HG03103 (cell line): ENCODE measurements around the gene KRTAP10-12.

Source experiments
- ATAC-seq: cut with Tn5 transposase; IDR thresholded peaks from one replicate; pipeline ENCODE4 v1.9.1; 2021; ENCODE audit warnings: low read depth; ENCODE audit not compliant: unreplicated experiment

KRTAP10-12 gene

DNA sequence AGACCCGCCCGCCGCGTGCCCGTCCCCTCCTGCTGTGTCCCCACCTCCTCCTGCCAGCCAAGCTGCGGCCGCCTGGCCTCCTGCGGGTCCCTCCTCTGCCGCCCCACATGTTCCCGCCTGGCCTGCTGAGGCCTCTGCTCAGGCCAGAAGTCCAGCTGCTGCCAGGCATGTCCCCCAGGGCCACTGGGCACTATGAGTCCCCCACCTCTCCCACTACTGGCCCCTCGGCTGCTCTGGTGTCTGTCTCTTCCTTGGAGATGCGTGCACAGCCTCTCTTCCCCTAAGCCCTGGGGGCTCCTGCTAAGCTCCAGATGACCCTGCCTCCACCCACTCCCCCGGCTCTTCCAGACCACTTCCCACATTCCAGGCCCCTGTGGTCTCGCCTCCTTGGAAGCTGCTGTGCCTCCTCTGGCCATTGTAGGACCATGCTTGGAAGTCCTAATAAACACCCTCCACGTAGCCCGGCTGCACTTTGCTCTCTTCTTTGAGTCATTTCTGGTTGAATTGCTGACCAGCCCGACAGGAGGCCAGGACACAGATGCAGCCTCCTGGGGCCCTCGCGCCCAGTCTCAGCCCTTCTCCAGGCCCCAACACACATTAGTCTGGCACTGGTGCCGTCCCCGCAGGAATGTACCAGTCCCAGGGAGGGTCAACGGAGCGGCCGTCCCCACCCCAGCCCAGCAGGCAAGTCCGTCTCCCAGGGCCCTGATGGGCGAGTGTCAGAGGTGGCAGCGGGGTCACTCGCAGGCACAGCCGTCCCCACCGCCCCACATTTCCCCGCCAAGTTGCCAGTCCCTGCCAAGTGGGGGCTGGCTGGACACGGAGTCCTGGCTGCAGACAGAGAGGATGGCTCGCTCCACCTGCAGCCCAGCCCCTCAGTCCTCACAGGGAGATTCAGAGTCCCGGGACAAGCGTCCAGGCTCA, 1.1 kb downstream of the KRTAP10-12 start:
- no peak for ATAC-seq

DNA sequence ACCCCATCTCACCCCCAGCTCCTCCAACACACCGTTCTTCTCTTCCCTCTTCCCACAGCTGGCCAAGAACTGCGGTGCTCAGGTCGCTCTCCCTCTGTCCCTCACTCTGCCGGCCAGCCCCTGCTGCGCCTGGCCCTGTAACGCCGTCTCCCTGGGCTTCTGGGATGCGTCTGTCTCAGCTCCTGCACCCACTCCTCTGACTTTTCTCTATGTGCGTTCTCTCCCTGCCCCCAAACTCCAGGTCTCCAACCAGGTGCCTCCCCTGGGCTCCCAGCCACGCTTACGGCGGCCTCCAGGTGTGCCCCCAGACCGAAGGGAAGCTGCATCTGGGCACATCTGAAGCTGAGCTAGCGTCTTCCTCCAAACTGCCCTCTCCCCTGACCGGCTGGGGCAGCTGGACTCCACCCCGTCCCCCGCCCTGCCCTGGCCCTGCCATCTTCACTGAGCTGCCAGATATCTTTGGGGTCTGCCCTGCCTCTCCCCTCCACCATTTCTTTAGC, 2.6 kb downstream of the KRTAP10-12 start:
- no peak for ATAC-seq

- ATAC-seq, result no peak
These were observed 3.4 kb downstream of the KRTAP10-12 start for GRCh38 chr21:44700101-44701022.

- no peak for ATAC-seq
These were observed 4.0 kb downstream of the KRTAP10-12 start for GRCh38 chr21:44701023-44701400.

- ATAC-seq, result no peak
These were observed 4.6 kb downstream of the KRTAP10-12 start for GRCh38 chr21:44701541-44701940.

GRCh38 chr21:44702111-44702972, 5.4 kb downstream of the KRTAP10-12 start:
- no peak for ATAC-seq

- ATAC-seq, result no peak
These were observed 6.2 kb downstream of the KRTAP10-12 start for GRCh38 chr21:44702973-44703730.

GRCh38 chr21:44703731-44704635, 7.0 kb downstream of the KRTAP10-12 start:
- ATAC-seq, result no peak

- ATAC-seq, result no peak
These were observed 7.6 kb downstream of the KRTAP10-12 start for GRCh38 chr21:44704636-44705001.

DNA sequence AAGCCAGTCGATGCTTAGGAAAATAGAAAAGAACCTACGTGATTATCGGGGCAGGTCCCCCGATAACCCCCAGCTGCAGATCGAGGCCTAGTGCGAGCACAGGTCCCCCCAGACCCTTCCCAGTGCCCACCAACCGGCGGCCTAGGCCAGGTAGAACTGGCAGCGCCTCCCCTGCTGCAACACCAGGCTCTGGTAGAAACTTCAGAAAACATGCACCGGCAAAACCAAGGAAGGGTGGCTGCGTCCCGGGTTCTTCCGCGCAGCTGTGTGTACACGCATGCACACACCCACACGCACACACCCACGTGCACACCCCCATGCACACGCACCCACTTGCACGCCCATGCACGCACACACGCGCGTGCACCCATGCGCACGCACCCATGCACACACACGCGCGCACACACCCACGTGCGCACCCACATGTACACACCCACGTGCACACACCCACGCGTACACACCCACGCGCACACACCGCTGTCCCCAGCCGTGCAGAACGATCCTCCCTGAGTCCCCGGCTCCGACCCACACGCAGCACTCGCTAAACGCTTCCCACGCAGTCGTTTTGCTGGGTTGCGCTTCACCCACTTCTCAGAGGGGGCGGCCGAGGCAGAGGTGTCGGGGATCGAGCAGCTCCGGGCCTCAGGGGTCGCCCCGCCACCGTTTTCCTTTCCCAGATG, 9.2 kb downstream of the KRTAP10-12 start:
- ATAC-seq, result no peak

DNA sequence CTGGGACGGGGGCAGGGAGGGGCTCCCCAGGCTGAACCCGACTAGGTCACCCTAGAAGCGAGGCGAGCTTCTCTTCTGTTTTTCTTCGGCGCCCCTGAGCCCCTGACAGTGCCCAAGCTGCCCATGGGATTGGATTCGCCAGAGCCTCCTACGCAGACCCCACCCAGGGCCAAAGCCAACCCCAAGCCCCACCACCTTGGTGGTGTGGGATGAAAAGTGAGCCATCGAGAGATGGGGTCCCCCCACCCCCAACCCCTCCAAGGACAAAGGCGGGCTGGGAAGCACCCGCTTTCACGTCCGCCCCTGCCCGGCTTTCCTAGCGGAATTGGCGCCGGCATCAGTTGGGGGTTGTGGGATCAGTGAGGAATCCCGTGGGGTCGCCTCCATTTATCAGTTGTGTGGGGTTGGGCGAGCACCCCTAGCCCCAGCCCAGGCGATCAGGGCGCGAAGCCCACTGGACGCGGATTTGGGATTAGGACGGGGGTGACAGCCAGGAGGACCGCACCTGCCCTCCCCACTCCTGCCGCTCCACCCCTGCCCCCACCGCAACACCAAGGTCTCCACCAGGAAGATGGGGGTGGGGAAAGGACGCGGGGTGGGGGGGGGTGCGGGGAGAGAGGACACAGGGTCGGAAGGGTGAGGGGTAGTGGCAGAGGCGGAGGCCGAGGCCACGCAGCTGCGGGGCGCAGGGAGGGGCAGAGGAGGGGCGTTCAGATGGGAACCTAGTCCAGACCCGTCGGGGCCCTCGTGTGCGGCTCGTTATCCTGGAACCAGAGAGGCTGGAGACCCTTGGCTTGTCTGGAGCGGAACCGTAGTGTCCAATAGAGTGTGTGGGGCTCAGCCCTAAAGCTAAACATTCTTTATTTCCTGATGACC, 10.0 kb downstream of the KRTAP10-12 start:
- ATAC-seq, result no peak

DNA sequence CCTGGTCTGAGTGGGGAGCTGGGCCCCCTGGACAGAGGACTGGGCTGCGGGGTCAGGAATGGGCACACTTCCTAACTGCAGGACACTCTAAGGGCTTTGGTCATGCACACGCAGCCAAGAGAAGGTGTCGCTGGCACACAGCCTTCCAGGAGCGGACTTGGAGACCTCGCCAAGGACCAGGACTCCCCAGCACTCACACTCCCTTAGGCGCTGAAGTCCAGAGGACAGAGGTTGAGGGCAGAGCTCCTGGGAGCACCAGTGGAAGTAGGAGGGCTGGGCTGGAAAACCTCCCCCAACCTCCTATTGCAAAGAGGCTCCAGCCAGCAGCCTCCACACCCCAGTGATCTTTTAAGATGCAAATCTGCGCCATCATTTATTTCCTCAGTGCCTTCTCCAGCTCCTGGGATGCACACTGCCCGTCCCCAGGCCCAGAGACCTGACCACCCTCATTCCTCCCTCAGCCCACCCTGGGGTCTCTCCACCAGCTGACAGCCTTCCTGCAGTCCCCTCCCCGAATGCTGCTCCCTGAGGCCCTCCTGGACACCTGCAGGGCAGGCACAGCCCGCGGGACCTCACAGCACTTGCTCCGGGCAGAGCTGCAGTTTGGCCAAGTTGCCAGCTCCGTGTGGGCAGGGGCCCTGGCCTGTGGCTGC, 11.4 kb downstream of the KRTAP10-12 start:
- ATAC-seq, result no peak

GRCh38 chr21:44708866-44709425, 12.0 kb downstream of the KRTAP10-12 start:
- no peak for ATAC-seq

- no peak for ATAC-seq
These were observed 12.7 kb downstream of the KRTAP10-12 start for GRCh38 chr21:44709426-44710293.

DNA sequence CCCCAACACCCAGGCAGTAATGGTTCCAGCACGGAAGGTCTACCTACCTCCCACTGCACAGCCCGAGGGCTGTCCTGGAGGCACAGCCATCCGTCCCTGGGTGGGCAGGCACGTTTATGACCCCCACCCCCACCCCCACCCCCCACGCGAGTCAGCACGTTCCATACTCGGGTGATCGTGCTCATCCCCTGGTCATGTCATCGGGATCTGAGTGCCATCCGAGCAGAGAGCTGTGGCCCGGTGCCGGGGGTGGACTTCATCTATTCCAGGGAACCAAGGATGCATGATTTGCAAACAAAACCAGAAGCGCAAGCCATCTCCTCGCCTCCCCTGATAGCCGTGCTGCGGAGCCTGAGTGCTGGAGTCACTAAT, 13.3 kb downstream of the KRTAP10-12 start:
- ATAC-seq, result no peak
